NCI-H82 treated with DMSO at 0.1 percent for 48 hours (cell line): ENCODE measurements around the gene ZBTB43.

Experiments
- DNase-seq: peaks from one replicate; lab custom pipeline; 2025; ENCODE audit not compliant: unreplicated experiment; lab: John Stamatoyannopoulos, UW

Gene ZBTB43

GRCh38 chr9:126885131-126885641 is 80.3 kb downstream of the ZBTB43 start:
- DNase-seq = no peak

GRCh38 chr9:126886034-126886822 is 81.4 kb downstream of the ZBTB43 start:
- DNase-seq = no peak

DNA sequence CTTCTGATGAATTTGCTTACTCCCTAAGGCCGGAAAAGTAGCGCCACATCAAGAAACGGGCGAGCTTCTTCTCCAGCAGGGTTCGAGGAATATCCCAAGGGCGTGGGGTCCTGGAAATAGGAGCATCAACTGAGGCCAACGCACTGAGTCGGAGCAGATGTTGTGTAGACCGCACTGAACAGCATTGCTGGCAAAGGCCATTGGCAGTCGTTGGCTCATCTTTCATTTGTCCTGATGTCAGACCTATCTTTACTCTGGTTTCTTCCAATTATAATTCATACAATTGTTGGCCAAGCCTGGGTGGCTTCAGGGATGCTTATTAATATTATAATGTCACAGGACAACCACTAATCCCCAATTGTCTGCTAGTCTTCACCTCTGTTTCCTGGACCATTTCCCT is 82.1 kb downstream of the ZBTB43 start:
- no peak for DNase-seq
